ENCODE results near the gene TTC3.

TTC3 gene

DNA sequence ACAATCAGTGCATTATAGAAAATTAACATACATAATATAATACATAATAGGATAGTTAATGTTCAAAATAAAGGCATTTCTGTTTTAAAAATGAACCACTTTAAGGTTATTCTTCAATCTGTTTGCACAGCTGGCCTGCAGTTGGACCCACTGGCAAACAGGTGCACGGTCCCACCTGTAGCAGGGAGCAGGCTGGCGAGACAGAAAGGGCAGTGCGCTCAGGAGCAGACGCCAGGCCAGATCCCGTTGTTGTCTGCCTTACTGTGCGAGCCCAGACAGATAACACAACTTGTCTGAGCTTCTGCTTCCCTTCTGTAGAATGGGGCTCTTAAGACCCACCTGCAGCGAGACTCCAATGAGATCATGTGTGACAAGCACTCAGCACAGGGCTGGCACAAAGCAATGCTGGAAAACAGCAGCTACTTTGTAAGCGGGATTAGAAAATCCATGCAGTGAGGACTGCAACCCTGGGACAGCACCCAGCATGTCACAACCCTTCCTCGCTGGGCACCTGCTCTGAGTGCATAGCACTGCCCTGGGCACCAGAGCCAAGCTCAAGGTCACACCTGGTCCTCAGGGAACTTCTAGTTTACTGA, 160.6 kb downstream of the TTC3 start:
- no peak for DNase-seq (ENCODE audit: low read depth)
- TF ChIP-seq, protein P1, sequence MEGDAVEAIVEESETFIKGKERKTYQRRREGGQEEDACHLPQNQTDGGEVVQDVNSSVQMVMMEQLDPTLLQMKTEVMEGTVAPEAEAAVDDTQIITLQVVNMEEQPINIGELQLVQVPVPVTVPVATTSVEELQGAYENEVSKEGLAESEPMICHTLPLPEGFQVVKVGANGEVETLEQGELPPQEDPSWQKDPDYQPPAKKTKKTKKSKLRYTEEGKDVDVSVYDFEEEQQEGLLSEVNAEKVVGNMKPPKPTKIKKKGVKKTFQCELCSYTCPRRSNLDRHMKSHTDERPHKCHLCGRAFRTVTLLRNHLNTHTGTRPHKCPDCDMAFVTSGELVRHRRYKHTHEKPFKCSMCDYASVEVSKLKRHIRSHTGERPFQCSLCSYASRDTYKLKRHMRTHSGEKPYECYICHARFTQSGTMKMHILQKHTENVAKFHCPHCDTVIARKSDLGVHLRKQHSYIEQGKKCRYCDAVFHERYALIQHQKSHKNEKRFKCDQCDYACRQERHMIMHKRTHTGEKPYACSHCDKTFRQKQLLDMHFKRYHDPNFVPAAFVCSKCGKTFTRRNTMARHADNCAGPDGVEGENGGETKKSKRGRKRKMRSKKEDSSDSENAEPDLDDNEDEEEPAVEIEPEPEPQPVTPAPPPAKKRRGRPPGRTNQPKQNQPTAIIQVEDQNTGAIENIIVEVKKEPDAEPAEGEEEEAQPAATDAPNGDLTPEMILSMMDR (IDR thresholded peaks at IDR 0.05; ENCODE audit: insufficient read depth, low read depth, low read length, missing control alignments): no peak
- no peak overlapping the region for H3K4me3 ChIP-seq (ENCODE audit: low read length)

DNA sequence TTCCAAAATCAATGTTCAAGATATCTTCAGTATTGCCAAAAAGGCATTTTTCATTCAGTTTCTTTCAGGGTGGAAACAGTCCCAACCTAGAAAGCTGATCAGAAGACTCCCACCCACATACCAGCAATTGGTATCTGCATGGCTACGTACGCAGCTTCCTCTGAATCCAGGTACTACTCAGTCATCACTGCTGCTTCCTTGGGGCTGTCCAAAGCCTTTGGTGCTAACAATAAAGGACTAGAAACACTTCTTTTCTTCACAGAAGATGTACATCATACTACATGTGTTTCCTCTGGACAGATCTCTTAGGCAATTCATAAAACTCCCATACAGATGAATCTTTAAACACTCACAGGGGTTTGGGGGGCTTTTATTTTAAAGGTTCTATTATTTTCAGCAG, 164.3 kb downstream of the TTC3 start:
- no peak overlapping the region for H3K4me3 ChIP-seq (ENCODE audit: low read length)
- TF ChIP-seq, protein P1 (IDR thresholded peaks at IDR 0.05; ENCODE audit: insufficient read depth, low read depth, low read length, missing control alignments): no peak
- DNase-seq (ENCODE audit: low read depth): no peak

DNA sequence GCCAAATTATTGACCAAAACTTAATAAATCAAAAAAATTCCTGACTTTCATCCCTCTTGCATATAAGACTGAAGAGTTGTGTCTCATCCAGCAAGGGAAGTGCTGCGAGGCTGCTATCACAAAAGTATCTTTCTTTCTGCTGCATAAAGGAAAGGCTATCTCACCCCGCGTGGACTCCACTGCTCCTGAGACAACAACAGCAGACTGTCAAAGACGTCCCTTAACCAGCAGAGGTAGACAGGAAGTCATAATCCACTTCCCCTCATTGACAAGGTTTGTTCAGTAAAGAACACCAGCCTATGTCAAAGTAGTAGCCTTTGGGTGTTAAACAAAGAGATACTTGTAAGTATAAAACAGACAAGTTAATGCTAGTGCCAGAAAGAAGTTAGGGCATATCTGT, 164.7 kb downstream of the TTC3 start:
- DNase-seq (ENCODE audit: low read depth): no peak
- TF ChIP-seq, protein P1 (IDR thresholded peaks at IDR 0.05; ENCODE audit: insufficient read depth, low read depth, low read length, missing control alignments): no peak
- no peak overlapping the region for H3K4me3 ChIP-seq (ENCODE audit: low read length)

DNA sequence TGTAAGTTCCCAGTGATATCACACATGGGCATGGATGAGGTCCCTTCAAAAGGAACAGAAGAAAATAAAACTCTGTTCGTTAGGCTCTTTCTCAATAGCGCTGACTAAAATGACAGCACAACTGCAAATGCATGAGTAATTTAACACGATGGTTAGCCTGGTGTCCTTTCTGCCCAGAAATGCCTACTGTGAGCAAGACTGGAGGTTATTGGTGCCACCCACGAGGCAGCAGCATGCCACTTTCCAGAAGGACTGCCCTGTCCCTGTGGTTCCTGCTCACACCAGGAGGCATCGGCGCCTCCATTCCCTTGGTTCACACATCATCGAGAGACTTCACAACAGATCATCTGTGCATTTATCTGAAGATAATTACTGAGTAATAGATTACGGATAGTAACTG, 167.9 kb downstream of the TTC3 start:
- TF ChIP-seq, protein P1 (IDR thresholded peaks at IDR 0.05; ENCODE audit: insufficient read depth, low read depth, low read length, missing control alignments): no peak
- H3K4me3 ChIP-seq (ENCODE audit: low read length): no peak overlapping the region
- DNase-seq (ENCODE audit: low read depth): no peak

DNA sequence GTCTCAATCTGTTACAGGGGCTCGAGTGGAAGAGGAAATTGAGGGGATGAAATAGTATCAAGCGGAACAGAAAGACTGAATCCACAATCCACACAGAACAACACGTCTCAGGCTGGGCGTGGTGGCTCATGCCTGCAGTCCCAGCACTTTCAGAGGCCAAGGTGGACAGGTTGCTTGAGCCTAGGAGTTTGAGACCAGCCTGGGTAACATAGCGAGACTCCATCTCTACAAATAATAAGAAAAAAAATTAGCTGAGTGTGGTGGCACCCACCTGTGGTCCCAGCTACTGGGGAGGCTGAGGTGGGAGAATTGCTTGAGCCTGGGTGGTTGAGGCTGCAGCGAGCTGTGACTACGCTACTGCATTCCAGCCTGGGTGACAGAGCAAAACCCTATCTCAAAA, 168.4 kb downstream of the TTC3 start:
- H3K4me3 ChIP-seq (ENCODE audit: low read length): no peak overlapping the region
- DNase-seq (ENCODE audit: low read depth): no peak
- TF ChIP-seq, protein P1 (IDR thresholded peaks at IDR 0.05; ENCODE audit: insufficient read depth, low read depth, low read length, missing control alignments): no peak

DNA sequence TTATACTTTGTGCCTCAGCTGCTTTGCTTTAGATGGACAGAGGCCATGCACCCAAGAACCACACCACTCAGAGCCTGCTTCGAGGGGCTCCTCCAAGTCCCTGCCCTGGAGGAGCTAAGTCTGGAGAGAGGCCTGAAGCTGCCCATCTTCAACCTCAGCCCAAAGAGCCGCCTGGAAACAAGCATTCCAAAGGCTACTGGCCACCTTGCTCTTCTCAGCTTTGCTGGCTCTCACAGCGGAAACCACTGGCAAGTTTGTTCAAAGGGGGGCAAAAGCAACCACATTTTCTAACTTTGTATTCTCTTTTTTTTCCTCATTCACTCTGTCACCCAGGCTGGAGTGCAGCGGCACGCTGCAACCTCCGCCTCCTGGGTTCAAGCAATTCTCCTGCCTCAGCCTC, 170.9 kb downstream of the TTC3 start:
- no peak for DNase-seq (ENCODE audit: low read depth)
- H3K4me3 ChIP-seq (ENCODE audit: low read length): no peak overlapping the region
- TF ChIP-seq, protein P1 (IDR thresholded peaks at IDR 0.05; ENCODE audit: insufficient read depth, low read depth, low read length, missing control alignments): no peak

DNA sequence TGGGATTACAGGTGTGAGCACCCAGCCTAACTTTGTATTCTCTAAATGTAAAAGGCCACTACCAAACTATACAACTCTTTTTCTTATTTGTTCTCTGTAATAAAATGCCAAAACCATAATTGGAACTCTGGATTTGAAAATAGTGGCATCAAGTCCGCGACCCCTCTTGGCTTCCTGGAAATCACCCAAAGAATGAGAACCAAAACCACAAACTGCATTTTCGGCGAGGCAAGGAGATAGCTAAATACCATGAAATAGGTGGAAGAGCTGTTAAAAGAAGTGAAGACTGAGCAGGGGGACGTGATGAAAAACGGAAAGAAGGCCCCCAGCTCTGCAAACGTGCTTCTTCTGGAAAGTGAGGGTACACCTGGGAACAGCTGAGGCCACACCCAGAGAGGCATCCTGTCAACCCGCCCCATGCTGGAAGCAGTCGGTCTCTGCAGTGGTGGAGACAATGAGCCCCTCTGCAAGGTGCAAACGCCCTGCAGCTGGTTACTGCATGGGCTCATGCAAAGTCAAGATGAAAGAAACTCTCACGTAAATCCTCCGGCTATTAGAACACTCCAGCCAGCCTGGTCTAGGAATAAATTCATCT, 171.5 kb downstream of the TTC3 start:
- no peak for DNase-seq (ENCODE audit: low read depth)
- TF ChIP-seq, protein P1 (IDR thresholded peaks at IDR 0.05; ENCODE audit: insufficient read depth, low read depth, low read length, missing control alignments): no peak
- no peak overlapping the region for H3K4me3 ChIP-seq (ENCODE audit: low read length)

Data from epithelial cell of esophagus (primary cell).